Endodermal cell (in vitro differentiated cells): Measurements from ENCODE around the gene LEKR1. TPM values are rescaled to one million over a fixed set of nuclear protein-coding genes. Genes with fewer than 3 reads are reported as not detected.

ENCODE experiments used
- DNase-seq: peaks from one replicate; pipeline ENCODE4 v3.0.0-alpha.2; 2017
- H3K27ac ChIP-seq: 2 replicates; pipeline ENCODE4 v1.5.1; 2013; ENCODE audit warnings: mild to moderate bottlenecking, low read depth, low read length, moderate library complexity
- H3K27me3 ChIP-seq: 2 replicates; pipeline ENCODE4 v1.6.1; 2013; ENCODE audit warnings: mild to moderate bottlenecking, low read length, moderate library complexity; ENCODE audit not compliant: insufficient read depth, control insufficient read depth, poor library complexity, severe bottlenecking
- H3K36me3 ChIP-seq: 2 replicates; pipeline ENCODE4 v1.7.0; 2013; ENCODE audit warnings: mild to moderate bottlenecking, low read length, moderate library complexity; ENCODE audit not compliant: control insufficient read depth, insufficient read depth
- H3K4me1 ChIP-seq: one replicate; pipeline ENCODE4 v1.7.0; 2013; ENCODE audit warnings: low read length; ENCODE audit not compliant: control insufficient read depth, insufficient read depth
- H3K4me3 ChIP-seq: 2 replicates; pipeline ENCODE4 v1.5.1; 2013; ENCODE audit warnings: mild to moderate bottlenecking, low read length, moderate library complexity
- H3K9ac ChIP-seq: 2 replicates; pipeline ENCODE4 v1.6.1; 2013; ENCODE audit warnings: mild to moderate bottlenecking, low read length, moderate library complexity; ENCODE audit not compliant: poor library complexity, severe bottlenecking; ENCODE audit errors: extremely low read depth
- H3K9me3 ChIP-seq: 2 replicates; pipeline ENCODE4 v1.6.1; 2013; ENCODE audit warnings: mild to moderate bottlenecking, low read length, moderate library complexity; ENCODE audit not compliant: control insufficient read depth
- H3K27ac Mint-ChIP-seq: 2 replicates; pipeline ENCODE4 v1.8.0; 2020; ENCODE audit warnings: mixed read lengths
- H3K27me3 Mint-ChIP-seq: 2 replicates; pipeline ENCODE4 v1.8.0; 2021; ENCODE audit warnings: mild to moderate bottlenecking, mixed read lengths; ENCODE audit not compliant: insufficient read depth
- H3K36me3 Mint-ChIP-seq: 2 replicates; pipeline ENCODE4 v1.8.0; 2020; ENCODE audit warnings: low read depth, mixed read lengths
- H3K4me1 Mint-ChIP-seq: 2 replicates; pipeline ENCODE4 v1.8.0; 2020; ENCODE audit warnings: mixed read lengths
- H3K4me3 Mint-ChIP-seq: 2 replicates; pipeline ENCODE4 v1.8.0; 2020; ENCODE audit warnings: mild to moderate bottlenecking, moderate library complexity, mixed read lengths
- H3K9me3 Mint-ChIP-seq: 2 replicates; pipeline ENCODE4 v1.8.0; 2020; ENCODE audit warnings: mild to moderate bottlenecking, mixed read lengths
- WGBS, 2 experiments: methylation state at CpG; one replicate each; pipeline versions ENCODE4 v1.1.5 to v1.1.7; 2013; ENCODE audit warnings: missing lambda C conversion rate in 2 of 2, mixed read lengths in 1 of 2; ENCODE audit not compliant: insufficient coverage in 1 of 2, insufficient read length in 1 of 2; 5-methylcytosine and 5-hydroxymethylcytosine counted together
- total RNA-seq, 2 donors: library from RNA; stranded (reverse); fragmentation: NEBNext Ultra II Directional in 1 of 2; extraction: Animal tissue kit (Norgen Biotek cat#: 25700) in 1 of 2; gene quantifications; 2 replicates in 1 of 2; 3 replicates in 1 of 2; pipeline ENCODE4 v1.2.1, GENCODE V29; 2021
- TF ChIP-seq, protein P1 (sequence below): fragments of 200-600 bp; sonication (generic); conservative IDR thresholded peaks from 2 replicates; pipeline ENCODE4 v1.5.0; 2021; ENCODE audit warnings: antibody characterized with exemption, mild to moderate bottlenecking

Gene LEKR1
- total RNA-seq, 2 donors from 2014 or later: 1.0 to 1.2 TPM

DNA sequence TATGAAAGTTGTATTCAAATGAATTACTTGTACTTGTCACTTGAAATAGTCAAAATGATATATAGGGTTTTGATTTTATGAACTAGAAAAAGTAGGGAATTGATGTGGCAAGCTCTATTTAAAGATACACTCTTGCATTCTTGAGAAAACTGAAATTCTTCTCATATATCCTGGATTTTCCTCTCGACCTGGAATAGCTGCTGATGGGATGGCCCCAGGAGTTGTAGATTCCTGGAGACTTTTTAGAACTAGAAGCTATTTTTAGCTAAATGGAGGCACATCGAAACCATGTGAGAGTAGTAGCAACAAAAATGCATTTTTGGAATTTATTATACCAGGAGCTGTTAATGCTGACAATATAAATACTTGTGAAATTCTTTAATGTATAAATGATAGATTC, 125.9 kb downstream of the LEKR1 start:
- no peaks in the 10 kb centered on the region for H3K4me1 ChIP-seq
- no peaks in the 10 kb centered on the region for H3K27me3 Mint-ChIP-seq
- peaks cover 4% of the 10 kb centered on the region for H3K4me1 Mint-ChIP-seq
- no peak overlapping the region for H3K27ac Mint-ChIP-seq
- DNase-seq: no peak
- H3K36me3 ChIP-seq: no peaks in the 10 kb centered on the region
- no peak overlapping the region for H3K4me3 ChIP-seq
- H3K36me3 Mint-ChIP-seq: no peaks in the 10 kb centered on the region
- H3K9ac ChIP-seq: no peak overlapping the region
- peaks cover 8% of the 10 kb centered on the region for H3K9me3 Mint-ChIP-seq
- no peak overlapping the region for H3K4me3 Mint-ChIP-seq
- 95 to 100% methylated on average over 2 of the region's 2 CpGs for WGBS, 2 experiments
- TF ChIP-seq, protein P1, sequence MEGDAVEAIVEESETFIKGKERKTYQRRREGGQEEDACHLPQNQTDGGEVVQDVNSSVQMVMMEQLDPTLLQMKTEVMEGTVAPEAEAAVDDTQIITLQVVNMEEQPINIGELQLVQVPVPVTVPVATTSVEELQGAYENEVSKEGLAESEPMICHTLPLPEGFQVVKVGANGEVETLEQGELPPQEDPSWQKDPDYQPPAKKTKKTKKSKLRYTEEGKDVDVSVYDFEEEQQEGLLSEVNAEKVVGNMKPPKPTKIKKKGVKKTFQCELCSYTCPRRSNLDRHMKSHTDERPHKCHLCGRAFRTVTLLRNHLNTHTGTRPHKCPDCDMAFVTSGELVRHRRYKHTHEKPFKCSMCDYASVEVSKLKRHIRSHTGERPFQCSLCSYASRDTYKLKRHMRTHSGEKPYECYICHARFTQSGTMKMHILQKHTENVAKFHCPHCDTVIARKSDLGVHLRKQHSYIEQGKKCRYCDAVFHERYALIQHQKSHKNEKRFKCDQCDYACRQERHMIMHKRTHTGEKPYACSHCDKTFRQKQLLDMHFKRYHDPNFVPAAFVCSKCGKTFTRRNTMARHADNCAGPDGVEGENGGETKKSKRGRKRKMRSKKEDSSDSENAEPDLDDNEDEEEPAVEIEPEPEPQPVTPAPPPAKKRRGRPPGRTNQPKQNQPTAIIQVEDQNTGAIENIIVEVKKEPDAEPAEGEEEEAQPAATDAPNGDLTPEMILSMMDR: no peak
- H3K27ac ChIP-seq: no peak overlapping the region
- no peaks in the 10 kb centered on the region for H3K27me3 ChIP-seq
- H3K9me3 ChIP-seq: no peaks in the 10 kb centered on the region

- no peak overlapping the region for H3K27ac Mint-ChIP-seq
- Histone ChIP-seq H3K27me3 (no peaks in the 10 kb centered on the region), H3K9me3 (no peaks in the 10 kb centered on the region), H3K4me1 (no peaks in the 10 kb centered on the region), H3K9ac (no peak overlapping the region), H3K27ac (no peak overlapping the region), H3K36me3 (no peaks in the 10 kb centered on the region), H3K4me3 (no peak overlapping the region)
- no peaks in the 10 kb centered on the region for H3K4me1 Mint-ChIP-seq
- no peak for DNase-seq
- TF ChIP-seq, protein P1: no peak
- H3K36me3 Mint-ChIP-seq: no peaks in the 10 kb centered on the region
- no peaks in the 10 kb centered on the region for H3K27me3 Mint-ChIP-seq
- peaks cover 8% of the 10 kb centered on the region for H3K9me3 Mint-ChIP-seq
- H3K4me3 Mint-ChIP-seq: no peak overlapping the region
- WGBS, 2 experiments: 100% methylated on average over 1 of the region's 1 CpG; no CpG with 5 or more reads in 1 of the 2 experiments
Measured at GRCh38 chr3:156957715-156958114, 131.6 kb downstream of the LEKR1 start.

GRCh38 chr3:156963096-156963495, 136.9 kb downstream of the LEKR1 start:
- no peak for DNase-seq
- Histone ChIP-seq H3K9me3 (peaks cover 8% of the 10 kb centered on the region), H3K27me3 (no peaks in the 10 kb centered on the region), H3K36me3 (no peaks in the 10 kb centered on the region), H3K4me3 (no peak overlapping the region), H3K27ac (no peak overlapping the region), H3K4me1 (no peaks in the 10 kb centered on the region), H3K9ac (no peak overlapping the region)
- TF ChIP-seq, protein P1: no peak
- 72 to 83% methylated on average over 1 to 3 of the region's 3 CpGs for WGBS, 2 experiments
- Mint-ChIP-seq H3K4me1 (no peaks in the 10 kb centered on the region), H3K27me3 (no peaks in the 10 kb centered on the region), H3K27ac (no peak overlapping the region), H3K4me3 (no peak overlapping the region), H3K36me3 (no peaks in the 10 kb centered on the region), H3K9me3 (peaks cover 21% of the 10 kb centered on the region)
